HG03460 (cell line): ENCODE data around the gene ZYG11B.
"Not testable (repeated sequence)": the region's sequence is repeated elsewhere in the genome, so short reads cannot be mapped to it uniquely, and the experiment has no call there.

Source experiments
- ATAC-seq: cut with Tn5 transposase; IDR thresholded peaks from one replicate; pipeline ENCODE4 v1.9.1; 2021; ENCODE audit not compliant: unreplicated experiment

The ZYG11B gene

DNA sequence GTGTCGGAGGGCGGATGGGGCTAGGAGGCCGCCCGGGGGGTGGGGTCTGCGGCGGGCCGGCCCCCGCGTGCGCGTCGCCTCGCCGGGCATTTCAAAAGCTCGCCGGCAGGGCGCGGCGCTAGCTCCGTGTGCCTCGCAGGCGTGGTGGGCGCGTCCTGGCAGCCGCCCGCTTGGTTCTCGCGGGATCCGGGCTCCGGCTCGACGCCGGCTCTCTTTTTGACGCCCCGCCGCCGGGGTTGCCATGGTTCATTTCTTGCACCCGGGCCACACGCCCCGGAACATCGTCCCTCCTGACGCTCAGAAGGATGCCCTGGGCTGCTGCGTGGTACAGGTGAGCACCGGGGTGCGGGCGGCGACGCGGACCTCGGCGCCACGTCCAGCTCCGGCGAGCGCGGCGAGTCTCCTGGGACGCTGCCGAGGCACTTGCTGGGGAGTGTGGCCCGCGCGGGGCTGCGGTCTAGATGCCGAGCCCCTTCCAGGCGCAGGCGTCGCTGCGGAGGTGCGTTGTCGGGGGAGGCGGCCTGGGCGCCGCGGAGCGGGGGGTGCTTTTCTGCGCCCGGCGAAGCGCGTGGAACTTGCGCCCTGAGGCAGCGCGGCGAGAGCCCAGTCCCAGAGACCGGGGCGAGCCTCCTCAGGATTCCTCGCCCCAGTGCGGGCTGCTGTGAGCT is 116.5 kb downstream of the ZYG11B start, which contains the start of gene ZYG11A:
Gene ZYG11A (plus strand): TSS at position 118 of the 668 bp plus-strand sequence. CDS start 124 bp downstream, at position 242.
- peak; percentile 88 for ATAC-seq

GRCh38 chr1:52845119-52845518 is 118.9 kb downstream of the ZYG11B start:
- ATAC-seq = not testable (repeated sequence)

DNA sequence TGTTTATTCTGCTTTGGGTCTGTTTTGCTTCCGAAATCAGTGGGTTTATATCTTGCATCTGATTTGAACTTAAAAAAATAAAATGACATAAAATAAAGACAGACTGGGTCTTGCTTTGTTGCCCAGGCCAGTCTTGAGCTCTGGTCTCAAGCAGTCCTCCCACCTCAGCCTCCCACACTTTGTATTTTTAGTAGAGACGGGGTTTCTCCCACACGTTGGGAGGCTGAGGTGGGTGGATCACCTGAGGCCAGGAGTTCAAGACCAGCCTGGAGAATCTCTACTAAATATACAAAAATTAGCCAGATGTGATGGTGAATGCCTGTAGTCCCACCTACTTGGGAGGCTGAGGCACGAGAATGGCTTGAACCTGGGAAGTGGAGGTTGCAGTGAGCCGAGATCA is 122.2 kb downstream of the ZYG11B start:
- ATAC-seq = no peak

DNA sequence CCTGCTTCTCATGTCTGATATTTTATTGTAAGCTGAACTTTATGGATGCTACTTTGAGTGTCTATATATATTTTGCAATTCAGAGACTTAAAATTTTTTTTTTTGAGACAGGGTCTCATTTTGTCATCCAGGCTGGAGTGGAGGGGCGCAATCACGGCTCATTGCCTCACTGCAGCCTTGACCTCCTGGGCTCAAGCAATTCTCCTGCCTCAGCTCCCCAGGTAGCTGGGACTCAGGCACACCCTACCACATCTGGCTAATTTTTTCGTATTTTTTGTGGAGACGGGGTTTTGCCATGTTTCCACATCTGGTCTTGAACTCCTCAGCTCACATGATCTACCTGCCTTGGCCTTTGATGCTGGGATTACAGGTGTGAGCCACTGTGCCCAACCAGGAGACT is 124.7 kb downstream of the ZYG11B start:
- ATAC-seq = no peak

- ATAC-seq = no peak
These were observed 126.6 kb downstream of the ZYG11B start for GRCh38 chr1:52852854-52853253.

DNA sequence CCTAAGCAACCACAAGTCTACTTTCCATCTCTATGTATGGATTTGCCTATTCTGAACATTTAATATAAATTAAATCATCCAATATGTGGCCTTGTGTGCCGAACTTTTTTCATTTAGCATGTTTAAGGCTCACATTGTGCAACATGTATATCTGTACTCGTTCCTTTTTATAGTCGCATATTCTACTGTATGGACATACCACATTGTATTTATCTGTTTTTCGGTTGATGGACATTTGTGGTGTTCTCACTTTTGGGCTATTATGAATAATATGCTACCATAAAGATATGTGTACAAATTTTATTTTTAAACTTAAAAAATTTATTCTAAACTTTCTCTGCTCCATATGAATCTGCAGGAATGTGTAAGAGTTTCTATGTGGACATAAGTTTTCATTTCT is 129.3 kb downstream of the ZYG11B start:
- ATAC-seq = no peak

DNA sequence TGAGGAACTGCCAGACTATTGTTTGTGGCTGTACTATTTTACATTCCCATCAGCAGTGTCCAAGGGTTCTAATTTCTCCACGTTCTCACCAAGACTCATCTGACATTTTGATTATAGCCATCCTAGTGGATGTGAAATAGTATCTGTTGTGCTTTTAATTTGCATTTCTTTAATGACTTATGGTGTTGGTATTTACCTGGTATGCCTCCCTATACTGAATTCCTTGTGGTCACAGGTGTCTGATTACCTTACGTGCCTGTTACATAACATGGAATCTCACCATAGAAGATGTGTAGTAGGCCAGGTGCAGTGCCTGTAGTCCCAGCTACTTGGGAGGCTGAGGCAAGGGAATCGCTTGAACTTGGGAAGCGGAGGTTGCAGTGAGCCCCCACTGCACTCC is 129.8 kb downstream of the ZYG11B start:
- no peak for ATAC-seq

GRCh38 chr1:52857443-52857842 is 131.2 kb downstream of the ZYG11B start:
- ATAC-seq = no peak

DNA sequence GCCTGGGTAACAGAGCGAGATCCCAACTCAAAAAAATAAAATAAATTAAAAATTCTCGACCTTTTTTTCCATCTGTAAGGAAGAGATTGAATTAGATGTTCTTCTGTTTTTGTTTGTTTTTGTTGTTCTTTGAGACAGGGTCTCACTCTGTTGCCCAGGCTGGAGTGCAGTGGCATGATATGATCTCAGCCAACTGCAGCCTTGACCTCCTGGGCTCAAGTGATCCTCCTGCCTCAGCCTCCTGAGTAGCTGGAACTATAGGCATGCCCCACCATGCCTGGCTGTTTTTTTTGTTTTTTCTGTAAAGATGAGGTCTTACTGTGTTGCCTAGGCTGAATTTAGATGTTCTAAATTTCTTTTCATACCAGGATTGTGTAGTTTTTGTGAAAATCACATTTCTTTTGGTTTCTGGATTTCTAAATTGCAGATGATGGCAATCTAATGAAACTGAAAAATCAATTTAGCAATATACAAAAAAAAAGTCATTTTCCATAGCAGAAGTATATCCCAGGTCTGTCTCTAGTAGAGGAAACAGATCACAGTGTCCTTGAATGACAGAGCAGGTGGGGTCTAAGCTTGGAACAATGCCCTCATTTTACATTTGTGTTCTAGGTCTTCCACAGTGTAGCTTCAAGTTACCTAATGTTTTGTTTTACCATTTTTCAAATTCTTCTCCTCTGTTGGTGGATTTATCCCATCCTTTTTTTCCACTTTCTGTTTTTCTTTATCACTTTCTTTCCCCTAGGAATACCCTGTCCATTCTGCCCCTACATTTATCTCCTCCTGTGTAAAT is 136.6 kb downstream of the ZYG11B start:
- ATAC-seq = no peak

- peak; percentile 90 for ATAC-seq
These were observed 141.0 kb downstream of the ZYG11B start for GRCh38 chr1:52867087-52867863.

DNA sequence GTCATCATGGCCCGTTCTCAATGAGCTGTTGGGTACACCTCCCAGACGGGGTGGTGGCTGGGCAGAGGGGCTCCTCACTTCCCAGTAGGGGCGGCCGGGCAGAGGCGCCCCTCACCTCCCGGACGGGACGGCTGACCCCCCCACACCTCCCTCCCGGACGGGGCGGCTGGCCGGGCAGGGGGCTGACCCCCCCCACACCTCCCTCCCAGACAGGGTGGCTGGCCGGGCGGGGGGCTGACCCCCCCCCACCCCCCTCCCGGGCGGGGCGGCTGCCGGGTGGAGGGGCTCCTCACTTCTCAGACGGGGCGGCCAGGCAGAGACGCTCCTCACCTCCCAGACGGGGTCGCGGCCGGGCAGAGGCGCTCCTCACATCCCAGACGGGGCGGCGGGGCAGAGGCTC is 143.5 kb downstream of the ZYG11B start:
- ATAC-seq = not testable (repeated sequence)

DNA sequence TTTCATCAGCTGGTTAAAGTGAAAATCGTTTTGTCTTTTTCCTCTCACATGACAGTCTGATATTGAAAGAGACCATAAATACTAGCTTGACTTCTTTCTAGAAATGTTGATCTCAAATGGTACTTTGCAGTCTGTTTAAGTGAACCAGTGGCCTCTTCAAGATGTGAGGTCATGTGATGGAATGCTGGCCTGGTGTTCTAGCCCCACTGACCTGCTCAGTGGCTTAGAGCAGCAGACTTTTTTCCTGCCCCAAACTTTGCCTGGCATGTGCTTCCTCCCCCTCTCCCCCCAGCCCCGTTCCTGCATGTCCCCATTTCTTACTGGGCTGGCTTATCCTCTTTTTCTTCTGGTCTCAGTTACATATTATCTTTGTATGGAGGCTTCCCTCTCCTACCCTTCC is 150.6 kb downstream of the ZYG11B start:
- ATAC-seq = no peak
